B cell (primary cell): Measurements from ENCODE around the gene OVOL3.

Experiments used
- CTCF ChIP-seq: fragments of 200-600 bp; IDR thresholded peaks from one replicate; pipeline ENCODE4 v1.8.0; 2022; ENCODE audit warnings: antibody characterized with exemption, mild to moderate bottlenecking
- EZH2 ChIP-seq: IDR thresholded peaks from 2 replicates; pipeline ENCODE4 v1.6.1; 2012; ENCODE audit warnings: borderline replicate concordance, low read depth, mild to moderate bottlenecking, moderate library complexity, low read length; ENCODE audit not compliant: insufficient read depth, poor library complexity, severe bottlenecking

- TF ChIP-seq EZH2 (no peak), CTCF (no peak)
These were observed 10.0 kb downstream of the OVOL3 start for GRCh38 chr19:36120984-36121358.
